Stimulated activated CD8-positive, alpha-beta memory T cell treated with anti-CD3 and anti-CD28 coated beads, Interleukin-12 subunit alpha, Interleukin-12 subunit beta, amount 100 ng/mL, for 4 hours (primary cell): ENCODE results near the gene LRRTM2.

Experiments used
- DNase-seq: peaks from one replicate; pipeline ENCODE4 v3.0.0-alpha.2; 2020; ENCODE audit warnings: low read depth

LRRTM2 gene

DNA sequence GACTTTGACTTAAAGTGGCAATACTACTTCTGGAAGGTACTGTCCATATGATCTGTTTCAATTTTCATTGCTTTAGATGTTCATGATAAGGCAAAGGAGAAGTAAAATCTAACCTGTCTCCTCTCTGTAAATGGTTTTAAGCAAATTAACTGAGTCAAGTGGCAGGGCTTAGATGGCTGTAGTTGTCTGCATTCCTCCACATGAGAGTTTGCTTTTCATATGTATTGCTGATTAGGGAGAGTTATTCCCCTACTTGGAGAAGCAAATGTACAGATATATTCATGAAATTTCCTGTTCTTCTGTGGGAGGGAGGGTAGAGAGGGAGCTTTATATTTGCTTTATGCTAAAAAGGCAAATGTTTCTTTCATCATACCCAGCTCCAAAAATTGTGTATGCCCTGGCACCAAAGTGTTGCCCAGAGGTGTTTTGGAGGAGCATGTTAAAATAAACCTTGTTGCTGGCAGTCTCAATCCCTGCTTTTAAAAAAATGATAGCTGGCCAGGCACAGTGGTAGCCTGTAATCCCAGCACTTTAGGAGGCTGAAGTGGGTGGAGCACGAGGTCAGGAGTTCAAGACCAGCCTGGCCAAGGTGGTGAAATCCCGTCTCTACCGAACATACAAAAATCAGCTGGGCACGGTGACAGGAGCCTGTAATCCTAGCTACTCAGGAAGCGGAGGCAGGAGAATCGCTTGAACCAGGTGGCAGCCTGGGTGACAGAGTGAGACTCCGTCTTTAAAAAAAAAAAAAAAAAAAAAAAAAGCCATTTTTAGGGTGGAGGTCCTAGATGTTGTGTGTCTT, 3.5 kb upstream of the LRRTM2 start:
- DNase-seq: no peak

DNA sequence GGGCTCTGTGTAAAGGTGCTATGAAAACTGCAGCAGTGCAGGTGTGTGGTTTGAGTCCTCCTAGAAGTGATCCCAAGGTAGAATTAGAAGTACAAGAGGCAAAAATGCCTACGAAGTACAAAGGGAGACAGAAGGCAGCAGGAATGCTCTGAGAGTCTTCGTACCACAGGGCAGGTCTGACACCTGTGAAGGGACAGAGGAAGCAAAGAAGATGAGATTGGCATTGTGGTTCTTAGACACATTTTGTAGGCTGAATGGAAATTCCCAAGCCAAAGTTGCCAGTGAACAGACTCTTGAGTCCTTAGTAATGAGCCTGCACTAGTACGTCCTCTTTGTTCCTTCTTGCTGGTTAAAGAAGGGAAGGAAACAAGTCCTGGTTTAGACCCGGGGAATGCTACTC, 1.7 kb upstream of the LRRTM2 start:
- DNase-seq: no peak

DNA sequence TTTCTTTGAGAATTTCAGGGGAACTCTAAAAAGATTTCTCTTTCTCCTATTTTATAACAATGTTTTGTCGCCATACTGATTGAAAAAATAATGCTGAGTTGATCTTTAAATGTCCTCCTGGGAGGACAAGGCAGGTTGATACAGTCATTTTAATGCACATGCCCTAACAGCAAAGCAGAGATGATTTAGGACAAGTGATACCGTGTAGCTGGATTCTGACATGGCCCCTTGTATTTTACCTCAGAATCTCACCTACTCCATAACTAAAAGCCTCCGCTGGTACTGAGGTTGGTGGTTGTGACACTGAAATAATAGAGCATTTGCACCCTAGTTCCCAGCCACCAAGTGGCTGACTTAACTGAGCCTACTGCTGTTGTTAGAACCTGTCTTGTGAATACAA, 811 bp upstream of the LRRTM2 start:
- no peak for DNase-seq

DNA sequence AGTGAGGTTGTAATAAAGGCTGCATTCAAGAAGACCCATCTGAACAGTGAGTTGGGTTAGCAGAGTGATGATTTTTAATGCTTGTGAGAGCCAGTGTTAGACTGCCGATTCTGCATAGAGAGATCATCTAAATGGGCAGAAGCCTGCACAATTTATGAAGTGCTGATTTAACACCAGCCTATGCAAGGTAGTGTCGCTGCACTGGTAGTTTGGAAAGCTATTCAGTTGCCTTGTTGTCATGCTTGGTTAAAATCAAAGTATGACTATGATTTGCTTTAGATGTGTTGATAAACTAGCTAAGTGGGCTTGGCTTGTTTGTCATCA, 379 bp upstream of the LRRTM2 start:
- no peak for DNase-seq

DNA sequence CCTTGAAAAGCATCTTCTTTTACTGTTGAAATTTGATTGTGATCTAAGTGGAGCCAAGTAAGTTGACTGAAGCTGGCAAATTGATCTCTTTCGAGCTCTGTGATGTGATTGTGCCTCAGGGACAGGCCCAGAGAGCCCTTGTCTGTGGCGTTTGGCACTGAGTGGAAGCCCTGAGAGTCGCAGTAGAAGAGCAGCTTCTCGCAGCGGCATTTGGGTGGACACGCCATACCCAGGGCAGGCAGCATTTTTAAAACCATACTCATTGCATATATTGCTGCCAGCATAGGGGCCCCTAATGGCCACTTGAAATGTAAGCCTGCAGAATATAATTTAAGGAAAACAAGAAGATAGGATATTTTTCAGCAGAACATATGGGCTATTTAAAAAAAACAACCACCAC, 894 bp downstream of the LRRTM2 start:
- DNase-seq: no peak

DNA sequence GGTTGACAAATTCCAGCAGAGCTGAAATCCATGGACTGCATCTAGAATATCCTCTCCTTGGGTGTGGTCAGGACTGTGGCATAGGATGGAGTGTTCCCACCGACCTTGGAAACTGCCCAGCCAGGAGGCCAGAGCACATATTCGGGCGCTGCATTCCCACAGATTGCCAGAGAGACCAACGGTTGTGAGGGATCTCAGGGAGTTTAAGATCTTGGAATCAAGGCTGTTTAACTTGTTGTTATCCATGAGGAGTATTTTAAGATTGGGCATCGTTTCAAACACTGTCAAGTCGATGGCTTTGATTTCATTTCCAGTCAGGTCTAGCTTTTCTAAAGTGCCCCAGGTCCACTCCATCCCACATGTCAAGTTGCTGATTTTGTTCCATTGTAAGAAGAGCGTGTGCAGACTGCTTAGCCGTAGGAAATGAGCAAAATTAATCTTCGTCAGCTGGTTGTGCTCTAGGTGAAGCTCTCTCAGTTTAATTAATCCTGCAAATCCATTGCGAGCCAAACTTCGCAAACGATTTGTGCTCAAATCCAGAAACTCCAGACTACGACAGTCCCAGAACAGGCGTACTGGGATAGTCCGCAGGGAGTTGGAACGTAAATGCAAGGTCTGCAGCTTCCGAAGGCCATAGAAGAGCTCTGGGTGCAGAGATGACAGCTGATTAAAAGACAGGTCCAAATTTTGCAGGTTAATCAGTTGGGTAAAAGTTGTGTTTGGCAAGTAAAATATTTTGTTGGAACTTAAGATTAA, 1.5 kb downstream of the LRRTM2 start:
- no peak for DNase-seq

DNA sequence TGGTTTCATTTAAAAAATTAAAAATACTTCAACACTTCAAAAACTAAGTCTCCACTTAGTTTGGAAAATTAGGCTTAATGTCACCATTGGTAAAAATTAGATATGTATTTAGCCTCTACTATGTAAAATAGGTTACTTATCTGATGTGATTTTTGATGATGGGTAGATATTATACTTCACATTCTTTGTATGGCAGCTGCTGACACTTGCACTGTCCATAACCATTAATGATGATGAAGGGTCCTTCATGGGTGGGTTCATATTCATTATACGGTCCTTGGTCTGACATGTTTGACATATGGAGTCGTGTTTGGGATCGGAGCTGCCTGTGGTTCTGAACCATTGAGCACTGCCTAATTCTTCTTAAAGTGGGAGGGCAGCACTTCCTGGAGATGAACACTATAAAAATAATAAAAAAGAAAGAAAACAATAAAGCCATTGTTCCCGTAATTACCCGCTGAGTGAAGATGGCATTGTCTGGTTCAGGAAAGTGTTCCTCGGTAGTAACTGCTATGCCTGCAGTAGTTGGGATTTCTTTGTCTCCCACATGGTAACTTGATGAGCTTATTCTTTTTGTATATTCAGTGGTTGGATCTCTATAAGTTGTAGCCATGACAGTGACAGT, 2.2 kb downstream of the LRRTM2 start:
- no peak for DNase-seq

DNA sequence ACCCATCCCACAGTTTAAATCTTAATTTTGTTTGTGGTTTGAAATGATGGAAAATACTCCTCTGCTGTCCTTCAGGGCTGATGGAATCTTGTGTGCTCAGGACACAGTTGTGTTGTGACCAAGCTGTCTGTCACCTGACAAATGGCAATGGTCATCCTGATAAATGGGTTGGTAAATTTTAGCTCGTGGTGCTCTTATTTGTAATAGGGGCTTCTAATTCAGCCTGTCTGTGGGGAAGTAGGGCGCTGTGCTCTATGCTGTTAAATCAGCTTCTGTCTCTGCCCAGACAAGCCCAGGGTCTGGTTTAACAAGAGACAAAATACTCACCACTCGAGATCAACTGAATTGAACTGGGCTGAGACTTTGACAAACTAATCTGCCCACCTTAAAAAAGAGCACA, 4.5 kb downstream of the LRRTM2 start:
- DNase-seq: no peak

DNA sequence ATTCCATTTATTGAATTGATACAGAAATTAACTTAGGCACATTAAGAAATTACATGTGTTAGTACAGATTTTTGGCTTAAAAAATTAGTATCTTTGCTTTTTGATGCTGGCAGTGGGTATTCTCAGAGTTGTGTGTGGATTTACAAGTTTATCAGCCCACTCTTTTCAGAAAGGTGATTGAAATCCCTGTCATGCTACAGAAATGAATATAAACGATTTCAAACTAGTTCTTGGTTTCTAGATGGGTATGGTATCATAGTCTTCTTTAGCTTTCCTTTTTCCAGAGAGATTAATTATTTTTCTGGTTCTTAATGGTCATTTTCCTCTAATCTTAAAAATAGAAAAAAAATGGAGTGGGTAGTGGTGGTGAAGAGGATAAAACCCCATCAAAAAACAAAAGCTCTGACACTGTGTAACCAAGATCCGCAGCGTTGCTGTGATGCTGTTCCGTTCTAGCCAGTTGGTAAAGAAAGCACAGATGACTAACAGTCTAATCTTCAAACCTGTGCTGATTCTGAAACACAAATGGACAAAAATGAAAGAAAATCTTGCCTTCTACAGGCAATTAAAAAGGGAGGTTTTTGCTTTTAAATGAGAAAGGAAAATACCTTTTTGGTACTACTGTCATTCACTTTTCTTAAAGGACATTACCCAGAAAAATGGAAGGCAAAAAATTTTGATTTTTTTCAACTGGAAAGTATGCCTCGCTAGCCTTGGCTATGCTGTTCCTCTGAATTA, 5.2 kb downstream of the LRRTM2 start:
- no peak for DNase-seq

DNA sequence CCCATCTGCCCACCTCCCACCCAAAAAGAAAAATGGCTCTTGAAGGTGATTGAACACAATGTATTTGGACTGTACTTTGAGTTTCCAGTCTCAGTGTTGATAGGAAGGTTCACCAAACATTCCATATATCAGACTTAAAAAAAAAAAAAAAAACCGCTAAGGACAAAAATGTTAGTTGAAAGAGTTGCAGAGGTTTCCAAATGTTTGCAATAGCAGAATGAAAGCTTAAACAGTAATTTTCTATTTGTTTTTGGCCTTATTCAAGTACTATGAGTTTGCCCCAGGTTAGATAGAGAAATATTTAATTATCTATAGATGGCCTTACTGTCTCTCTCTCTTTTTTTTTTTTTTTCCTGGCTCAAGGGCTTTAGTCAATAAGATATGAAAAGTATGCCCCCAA, 6.1 kb downstream of the LRRTM2 start:
- no peak for DNase-seq

DNA sequence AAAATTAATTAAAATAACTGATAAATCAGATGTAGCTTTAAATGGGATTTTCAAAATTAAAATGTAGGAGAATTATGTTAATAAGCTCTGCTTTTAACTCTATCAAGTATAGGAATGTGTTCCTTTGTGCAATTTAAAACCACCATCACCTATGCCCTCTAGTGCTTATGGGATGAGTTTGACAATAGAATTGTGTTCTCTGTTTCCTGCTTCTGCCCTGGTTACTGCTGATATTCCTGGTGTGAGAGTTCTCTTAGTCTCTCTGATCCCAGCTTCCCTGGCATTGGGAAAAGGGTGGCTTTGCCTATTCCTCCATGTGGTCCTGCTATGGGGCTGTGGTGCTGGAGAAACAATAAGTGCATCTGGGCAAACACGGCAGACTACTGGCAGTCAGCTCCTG, 8.1 kb downstream of the LRRTM2 start:
- DNase-seq: no peak

DNA sequence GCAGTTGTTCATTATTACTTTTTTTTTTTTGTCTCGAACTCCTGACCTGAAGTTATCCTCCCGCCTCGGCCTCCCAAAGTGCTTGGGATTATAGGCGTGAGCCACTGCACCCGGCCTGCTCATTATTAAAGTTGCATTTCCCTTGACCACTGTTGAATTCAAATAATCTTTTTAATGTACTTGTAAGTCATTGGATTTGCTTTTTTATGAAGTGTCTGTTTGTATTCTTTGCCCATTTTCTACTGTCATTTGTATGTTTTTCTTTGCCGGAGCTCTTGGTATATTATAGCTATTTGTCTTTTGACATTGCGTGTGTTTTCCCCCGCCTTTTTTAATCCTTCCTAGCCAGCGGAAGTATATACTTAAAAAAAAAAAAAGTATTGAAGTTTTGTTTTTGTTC, 22.0 kb downstream of the LRRTM2 start:
- no peak for DNase-seq

DNA sequence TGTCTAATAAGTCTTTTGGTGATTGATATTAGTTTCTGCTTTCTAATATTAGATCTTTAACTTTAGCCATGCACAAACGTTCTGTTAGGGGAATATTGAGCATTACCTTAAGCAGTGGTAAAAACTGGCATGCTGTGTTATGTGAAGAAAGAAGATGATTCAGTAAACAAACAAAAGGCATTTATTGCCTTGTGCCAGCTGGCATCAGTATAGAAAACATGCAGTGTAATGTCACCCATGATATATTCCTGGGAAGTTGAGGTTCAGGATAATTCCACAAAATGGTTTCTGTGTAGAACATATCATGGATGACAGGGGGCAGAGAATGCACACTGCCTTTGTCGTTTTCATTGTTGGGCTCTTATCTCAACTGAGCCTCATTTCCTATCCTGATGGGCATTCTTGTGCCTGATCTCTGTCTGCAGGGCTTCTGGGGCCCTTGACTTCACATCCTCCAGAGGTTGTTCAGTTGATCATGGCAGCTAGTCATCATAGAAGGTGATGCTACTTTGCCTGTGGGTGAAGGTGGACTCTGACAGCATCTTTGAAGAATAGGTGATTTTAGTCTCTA, 24.2 kb downstream of the LRRTM2 start:
- DNase-seq: no peak

DNA sequence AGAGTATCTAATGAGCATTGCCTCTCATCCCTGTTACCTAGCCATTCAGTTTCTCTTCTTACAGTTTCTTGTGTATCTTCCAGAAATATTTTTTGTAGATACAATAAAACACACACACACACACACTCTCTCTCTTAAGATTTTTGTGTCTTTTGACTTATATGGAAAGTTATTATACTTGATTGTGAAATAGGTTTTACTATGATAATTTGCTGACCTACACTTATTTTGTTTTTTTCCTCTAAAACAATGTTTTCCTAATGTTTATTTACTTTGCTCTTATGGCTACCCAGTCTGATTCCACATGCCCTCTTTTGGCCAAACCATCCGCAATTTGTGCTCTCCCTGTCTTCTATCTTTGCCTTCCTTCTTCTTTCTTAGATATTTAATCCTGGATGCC, 25.3 kb downstream of the LRRTM2 start:
- no peak for DNase-seq

DNA sequence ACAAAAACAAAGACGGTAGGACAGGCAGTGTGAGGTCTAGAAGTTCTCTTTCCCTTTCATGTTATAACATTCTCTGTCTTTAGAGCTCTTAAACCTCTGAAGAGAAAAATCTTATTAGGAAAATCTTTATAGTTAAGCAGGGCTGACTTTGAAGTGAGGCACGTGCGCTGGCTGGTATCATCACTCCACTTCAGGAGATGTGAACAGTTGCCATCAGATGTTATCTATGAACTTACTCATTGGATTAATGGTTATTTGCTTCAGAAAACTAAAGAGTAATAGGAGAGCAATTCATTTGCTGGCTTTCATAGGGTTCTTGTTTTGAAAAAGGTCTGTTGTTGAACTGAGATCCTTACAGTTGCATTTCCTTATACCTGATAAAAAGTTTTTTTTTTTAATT, 25.7 kb downstream of the LRRTM2 start:
- DNase-seq: no peak

DNA sequence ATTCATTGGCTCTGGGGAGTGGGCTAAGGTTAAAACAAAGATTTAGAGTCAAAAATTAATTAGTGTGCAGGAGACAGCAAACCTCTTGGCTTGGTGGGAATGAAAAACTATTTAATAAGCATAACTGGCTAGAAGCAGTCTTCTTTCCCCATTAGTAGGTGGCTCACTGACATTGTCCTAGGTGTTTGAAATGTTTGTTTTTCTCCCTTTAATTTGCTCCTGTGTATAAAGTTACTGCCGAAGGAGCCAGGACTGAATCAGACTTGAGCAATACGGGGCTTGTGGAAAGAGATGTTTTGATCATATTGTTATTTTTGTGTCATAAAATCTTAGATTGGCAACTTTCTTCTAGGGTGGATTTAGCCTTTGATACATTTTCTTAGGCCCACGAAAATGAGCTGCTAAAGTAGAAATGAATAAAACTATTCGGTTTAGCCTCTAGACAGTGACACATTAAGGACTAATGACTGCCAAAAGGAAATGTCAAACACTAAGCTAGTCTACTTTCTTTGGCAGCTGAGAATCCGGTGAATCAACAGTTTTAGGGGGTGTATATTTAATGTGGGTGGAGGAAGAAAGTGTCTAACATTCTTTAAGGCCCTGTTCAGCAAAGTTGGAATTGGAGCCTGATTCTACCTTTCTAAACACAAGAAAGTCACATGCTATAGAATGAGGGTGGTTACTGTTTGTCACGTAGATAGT, 30.2 kb downstream of the LRRTM2 start:
- no peak for DNase-seq

DNA sequence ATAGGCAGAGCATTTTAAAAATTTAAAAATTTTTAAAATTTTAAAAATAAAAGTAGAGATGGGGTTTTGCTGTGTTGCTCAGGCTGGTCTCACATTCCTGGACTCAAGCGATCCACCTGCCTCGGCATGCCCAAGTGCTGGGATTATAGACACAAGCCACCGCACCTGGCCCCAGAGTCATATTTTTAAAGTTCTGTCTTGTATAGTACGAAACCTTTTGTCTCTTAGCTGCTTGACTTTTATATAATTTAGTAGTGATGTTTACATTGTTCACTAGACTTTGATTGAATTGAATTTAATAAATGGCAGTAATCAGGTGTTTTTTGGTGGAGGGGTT, 31.0 kb downstream of the LRRTM2 start:
- DNase-seq: no peak

DNA sequence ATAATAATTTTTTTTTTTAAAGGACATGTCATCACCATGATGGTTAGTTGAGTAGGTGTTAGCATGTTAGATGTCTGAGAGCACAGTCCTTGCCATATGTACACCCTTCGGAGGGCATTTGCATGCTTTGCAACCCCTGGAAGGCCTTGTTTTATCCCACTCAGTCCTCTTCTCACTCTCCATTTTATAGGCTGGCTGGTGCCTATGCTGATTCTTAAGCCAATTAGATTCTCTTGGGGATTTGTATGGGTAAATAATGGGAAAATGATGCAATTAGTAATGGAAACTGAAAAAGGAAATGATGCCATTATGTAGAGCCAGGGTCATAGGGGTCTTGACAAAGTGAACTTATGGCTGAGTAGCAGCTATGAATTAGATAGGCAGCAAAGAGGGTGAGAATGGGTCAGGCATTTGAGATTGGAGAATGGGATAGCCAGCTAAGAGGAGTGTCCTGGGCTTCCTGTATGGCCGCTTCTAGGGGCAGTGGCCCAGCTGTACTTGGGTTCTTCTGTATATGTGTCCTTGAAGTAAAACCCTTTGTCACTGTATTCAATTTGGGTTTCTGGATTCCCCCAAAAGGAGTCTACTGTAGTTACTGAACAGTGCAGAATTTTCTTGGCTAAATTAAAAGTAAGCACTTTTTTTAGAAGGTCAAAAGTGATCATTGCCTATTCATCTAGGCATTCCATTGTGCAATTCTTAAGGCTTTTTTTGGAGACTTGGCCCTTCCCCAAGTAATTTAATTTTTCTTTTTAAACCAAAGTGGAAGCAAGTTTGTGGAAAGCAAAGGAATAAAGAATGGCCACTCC, 31.6 kb downstream of the LRRTM2 start:
- no peak for DNase-seq

DNA sequence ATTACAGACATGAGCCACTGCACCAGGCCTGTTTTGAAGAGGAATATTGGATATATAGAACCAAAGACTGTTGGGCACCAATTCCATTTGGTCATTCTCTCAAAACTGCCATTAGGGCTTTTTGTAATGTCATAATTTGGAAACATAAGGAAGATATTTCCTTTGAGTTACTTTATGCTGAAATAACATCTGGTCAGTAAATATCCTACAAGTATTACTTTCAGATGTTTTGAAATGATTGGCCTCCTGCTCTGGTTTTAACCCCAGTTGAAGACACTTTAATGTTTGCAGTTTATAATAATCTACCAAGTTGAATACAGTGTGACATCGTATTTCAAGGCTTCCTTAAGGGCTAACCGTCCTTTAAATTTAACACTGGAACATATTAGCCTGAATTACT, 33.6 kb downstream of the LRRTM2 start:
- DNase-seq: no peak

DNA sequence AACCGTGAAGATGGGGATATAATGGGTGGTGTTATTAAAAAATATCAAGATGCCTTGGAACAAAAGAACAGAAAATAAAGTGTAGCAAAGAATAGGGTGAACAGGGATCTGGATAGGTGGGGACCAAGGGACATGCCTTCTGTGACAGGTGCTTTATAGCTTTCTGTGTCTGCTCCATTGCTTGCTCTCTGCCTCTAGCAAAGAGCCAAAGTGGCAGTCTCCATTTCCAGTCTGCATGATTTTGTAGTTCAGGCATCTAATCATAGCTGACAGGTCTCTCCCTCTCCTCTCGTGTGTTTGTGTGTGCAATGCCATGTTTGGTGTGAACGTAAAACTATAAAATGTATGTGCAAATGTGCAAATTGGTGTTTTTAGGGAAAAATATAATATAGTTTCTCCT, 35.0 kb downstream of the LRRTM2 start:
- no peak for DNase-seq

DNA sequence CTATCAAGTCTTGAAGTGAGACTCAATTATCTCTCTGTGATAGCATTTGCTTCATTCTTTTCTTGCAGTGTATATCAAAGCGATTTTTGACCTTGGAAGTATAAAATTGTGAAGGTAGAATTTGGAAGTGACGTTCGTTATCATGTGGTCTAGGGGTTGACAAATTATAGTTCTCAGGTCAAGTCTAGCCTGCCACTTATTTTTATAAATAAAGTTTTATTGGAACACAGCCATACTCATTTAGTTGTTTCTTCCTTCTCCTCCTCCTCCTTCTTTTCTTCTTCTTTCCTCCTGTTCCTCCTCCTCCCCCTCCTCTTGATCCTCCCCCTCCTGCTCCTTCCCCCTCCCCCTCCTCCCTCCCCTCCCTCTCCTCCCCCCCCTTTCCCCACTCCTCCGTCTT, 38.0 kb downstream of the LRRTM2 start:
- no peak for DNase-seq
